GM19372 (cell line): ENCODE measurements around the gene FBXW5.

Source experiments
- ATAC-seq: cut with Tn5 transposase; IDR thresholded peaks from one replicate; pipeline ENCODE4 v1.9.1; 2021; ENCODE audit warnings: mild to moderate bottlenecking, low read depth, moderate library complexity; ENCODE audit not compliant: unreplicated experiment

The FBXW5 gene

DNA sequence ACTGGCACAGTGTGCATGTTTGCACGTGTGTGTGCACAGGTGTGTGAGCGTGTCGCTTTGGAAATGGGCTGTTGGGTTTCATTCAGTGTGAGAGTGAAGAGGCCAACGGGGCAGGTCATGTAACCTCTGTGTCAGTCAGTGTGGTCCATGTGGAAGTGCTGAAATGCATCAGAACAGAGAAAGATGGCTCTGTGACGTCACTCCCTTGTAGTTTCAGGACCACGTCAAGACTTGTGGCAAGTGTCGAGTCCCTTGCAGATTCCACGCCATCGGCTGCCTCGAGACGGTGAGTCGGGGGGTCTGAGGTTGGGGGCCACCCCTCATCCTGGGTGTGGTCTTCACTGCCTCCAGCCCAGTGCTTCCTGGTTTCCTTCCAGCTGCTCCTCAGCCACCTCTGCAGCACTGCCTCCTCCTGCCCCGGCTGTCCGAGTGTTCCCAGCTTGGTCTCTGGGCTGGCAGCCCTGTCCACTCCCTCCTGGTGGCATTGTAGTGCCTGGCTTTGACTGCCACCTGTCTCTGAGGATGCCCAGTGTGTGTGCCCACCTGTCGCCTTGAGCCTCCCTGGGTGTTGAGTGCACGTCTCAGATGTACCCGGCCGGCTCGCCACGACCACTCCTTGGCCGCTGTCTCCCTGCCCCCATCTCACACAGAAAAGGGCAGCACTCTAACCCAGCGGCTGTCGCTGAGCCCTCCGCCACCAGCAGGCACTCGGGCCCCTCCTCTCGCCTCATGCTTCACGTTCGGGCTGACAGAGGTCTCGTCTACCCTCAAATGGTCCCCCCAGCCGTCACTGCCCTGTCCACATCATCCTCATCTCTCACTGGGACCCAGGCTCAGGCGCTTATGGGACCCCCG lies 28.0 kb downstream of the FBXW5 start:
- no peak for ATAC-seq

DNA sequence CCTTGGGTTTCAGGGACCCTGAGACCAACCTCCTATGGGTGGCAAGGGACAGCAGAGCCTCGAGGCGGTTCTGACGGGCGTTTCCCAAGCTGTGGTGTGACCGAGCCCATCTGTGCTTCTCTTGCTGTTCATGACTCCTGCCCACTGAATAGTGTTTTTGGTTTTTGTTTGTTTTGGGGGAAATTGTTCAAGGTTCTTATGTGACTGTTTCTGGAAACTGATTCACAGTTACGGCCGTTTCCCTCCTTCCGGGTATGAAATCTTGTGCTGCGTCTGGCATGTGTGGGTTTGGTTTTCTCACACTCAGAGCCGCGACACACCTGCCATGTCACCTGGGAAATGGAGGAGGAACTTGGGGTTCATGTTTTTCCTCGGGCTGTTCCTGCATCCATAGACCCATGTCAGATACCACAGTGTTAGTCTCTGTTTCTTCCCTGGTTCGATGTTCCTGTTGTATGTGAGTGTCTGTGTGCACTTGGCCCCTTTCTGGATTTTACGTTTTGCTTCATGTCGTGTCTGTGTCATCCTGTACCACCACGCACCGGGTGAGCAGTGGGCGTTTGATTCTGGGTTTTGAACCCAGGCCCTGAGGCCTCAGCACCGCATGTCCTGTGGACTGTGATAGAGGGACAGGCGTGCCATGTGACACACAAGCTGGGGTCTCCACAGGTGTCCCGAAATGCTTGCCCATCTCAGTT lies 28.8 kb downstream of the FBXW5 start:
- no peak for ATAC-seq

DNA sequence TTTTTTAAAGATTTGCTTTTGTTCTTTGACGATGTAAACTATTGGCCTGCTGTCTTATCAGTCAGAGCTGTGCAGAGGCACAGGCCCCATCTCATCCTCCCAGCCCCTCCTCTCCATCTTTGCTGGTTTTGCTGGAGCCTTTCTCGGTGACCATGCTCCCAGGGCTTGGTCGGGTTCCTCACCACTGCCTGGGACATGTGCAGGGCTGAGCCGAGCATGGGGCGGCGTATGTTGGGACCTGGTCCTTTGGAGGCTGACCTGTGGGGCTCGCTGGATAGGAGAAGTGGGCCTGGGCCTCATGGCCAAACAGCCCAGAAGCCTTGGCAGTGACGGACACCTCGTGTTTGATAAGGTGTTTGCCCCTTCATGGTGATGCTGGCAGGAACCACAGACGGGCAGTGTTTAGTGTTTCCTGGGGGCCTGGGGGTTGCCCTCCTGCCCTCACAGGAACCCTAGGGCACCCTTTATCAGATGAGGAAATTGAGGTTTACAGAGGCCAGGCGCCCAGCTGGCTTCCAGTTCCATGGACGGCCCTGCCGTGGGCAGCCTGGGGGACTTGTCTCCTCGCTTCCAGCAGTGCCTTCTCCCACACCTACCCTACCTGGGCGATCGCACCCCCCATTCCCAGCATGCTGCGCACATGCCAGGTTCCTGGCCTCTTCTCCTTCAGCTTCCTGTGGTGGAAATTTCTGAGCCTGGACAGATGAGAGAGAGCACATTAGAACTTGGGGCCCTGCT lies 30.7 kb downstream of the FBXW5 start:
- no peak for ATAC-seq

DNA sequence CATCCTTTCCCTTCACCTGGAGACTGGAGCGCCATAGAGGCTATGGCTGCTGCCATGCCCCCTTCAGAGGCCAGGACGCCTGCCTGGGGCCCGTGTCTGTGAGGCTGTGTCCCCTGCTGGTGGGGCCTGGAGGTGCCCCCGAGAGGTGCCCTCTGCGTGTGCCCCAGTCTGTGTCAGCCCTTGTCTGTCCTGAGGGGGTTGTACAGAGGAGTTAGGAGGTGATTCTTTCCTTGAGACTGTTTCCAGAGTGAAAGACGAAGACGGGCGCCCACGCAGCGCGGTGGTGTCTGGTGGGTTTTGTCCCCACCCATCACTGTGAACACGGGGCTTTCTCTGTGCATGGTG lies 33.7 kb downstream of the FBXW5 start:
- ATAC-seq: no peak

DNA sequence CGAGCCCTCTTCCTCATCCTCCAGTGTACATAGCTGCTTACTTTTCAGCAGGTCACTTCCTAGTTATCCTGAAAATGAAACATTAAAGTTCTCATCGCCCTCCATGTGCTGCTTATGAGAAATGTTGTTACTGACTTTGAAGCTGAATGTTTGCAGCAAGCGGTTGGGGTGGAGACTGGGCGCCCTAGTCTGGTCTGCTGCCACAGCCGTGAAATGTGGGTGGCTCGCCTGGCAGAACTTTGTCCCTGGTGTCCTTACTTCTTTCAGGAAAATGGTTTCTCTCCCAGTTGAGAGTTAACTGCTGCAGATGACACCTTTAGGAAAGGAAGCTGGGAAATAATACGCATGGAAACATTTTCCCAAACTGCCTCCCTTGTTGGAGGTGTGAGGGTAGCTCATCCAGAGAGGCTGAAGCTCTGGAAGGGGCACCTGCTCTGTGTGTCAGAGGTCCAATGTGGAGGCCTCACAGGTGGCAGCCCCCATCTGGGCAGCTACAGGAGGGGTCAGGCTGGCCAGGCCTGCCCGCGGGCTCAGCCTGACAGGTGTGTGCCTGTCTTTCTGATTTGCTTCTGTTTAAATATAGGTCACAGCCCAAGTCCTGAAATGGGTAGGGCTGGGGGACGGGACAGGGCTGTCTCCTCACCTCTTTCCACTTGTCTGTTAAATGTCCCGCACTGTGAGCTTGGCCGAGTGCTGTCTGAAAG lies 34.2 kb downstream of the FBXW5 start:
- ATAC-seq: no peak

DNA sequence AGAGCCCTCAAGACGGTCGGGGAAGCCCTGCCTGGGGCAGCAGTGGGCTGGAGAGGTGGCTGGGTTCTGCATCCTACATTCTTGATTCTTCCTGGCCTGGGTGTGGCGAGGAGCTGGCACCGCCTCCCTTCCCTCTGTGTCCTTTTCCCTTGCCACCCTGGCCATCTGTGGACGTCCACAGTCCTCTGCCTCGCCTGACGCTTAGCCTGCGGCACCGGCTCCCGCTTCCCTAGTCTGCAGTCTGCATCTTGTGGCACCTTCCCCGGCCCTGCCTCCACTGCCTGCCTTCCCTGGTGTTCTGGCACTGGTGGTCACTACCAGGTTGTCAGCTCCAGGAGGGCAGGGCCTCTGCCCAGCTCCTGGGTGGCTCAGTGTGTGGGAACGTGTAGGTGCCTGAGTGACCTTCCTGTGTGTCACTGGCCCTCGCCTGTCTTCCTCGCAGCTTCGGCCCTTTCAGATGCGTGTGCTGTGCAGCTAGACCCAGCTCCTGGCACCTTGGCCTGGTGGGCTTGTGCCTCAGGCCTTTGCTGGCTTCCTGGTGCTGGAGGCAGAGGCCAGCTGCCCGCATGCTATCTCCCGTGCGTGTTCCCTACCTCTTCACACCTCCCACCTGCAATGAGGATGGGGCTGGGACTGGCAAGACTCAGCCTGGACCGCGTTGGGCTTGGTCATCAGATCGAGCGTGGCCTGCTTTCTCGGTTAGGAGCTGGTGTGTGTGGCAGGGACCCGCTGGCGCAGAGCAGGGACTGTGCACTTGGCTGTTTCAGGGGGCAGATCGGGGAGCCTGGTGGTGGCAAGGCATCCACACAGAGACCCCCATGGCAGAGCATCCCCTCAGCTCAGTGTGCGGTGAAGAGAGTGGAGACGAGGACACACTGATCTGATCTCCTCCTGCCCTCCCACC lies 37.3 kb downstream of the FBXW5 start:
- no peak for ATAC-seq

DNA sequence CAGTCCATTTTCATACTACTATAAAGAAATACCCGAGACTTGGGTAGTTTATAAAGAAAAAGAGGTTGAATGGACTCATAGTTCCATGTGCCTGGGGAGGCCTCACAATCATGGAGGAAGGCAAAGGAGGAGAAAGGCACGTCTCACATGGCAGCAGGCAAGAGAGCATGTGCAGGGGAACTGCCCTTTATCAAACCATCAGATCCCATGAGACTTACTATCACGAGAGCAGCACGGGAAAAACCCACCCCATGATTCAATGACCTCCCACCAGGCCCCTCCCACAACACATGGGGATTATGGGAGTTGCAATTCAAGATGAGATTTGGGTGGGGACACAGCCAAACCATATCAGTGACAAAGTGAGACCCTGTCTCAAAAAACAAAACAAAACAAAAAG lies 38.3 kb downstream of the FBXW5 start:
- no peak for ATAC-seq

DNA sequence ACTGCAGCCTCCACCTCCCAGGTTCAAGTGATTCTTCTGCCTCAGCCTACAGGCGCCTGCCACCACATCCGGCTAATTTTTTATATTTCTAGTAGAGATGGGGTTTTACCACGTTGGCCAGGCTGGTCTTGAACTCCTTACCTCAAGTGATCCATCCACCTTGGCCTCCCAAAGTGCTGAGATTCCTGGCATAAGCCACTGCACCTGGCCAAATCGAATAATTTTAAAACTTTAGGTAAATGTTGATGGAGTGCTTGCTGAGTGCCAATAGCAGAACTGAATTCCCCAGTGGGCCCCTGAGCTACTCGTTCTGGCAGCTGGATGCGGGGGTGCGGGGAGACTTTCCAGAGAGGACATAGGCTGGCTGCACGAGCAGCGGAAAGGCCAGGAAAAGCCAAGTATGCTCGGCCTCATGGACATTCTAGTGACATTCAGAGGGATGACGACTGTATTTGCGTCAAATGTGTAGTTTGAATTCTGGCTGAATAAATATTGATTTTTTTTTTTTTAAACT lies 41.4 kb downstream of the FBXW5 start:
- ATAC-seq: no peak

DNA sequence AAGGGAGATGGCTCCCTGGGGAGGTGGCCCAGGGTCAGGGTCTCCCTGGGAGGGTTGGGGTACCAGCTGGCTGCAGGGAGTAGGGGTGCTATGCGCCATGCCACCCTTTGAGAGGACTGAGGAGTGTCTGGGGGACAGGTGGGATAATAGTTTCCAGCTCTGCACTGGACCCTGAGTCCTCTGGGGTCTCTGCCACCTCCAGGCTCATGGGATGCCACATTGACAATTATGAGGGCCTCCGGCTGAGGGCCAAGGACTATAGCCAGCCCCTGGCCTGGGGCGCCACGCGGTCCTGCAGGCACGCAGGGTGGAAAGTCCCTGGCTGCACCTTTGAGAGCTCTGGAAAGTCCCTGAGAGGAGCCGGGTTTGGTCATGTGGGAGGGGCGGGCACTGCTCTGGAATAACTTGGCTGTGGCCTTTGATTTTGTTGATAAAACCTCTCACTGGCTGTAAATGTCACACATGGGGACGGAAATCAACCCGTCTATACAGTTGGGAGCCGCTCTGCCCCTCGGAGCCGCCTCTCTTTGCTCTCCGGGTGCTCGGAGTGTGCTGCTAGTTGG lies 42.2 kb downstream of the FBXW5 start:
- peak; percentile 58 for ATAC-seq

DNA sequence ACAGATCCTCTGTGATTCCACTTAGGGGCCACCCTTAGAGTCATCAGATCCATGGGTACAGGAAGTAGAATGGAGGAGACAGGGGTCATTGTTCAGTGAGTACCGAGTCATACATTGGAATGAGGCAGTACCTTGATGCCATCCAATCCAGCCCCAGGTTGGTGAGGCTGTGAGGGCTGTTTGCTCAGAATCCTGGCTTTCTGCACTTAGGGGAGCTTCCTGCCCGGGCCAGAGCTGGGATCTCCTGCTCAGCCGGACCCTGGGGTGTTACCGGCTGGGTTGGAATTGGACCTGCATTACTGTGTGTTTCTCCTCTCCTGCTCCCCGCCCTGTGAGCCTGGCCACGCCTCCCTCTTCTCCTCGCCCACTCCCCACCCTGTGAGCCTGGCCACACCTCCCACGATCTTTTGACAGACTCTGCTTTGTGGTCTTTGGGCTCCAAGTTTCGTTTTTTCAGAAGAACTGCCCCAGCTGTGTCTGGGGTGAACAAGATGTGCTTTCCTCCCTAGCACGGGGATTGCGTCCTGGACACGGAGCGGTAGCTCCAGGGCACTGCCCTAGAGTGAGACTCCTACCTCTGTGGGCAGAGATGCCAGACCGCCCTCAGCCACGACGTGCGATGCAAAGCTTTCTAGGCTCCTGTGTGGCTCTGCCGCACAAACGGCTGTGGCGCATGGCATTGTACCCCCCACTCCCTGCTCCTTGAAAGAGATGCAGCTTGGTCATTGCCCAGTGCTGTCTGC lies 42.9 kb downstream of the FBXW5 start:
- no peak for ATAC-seq

DNA sequence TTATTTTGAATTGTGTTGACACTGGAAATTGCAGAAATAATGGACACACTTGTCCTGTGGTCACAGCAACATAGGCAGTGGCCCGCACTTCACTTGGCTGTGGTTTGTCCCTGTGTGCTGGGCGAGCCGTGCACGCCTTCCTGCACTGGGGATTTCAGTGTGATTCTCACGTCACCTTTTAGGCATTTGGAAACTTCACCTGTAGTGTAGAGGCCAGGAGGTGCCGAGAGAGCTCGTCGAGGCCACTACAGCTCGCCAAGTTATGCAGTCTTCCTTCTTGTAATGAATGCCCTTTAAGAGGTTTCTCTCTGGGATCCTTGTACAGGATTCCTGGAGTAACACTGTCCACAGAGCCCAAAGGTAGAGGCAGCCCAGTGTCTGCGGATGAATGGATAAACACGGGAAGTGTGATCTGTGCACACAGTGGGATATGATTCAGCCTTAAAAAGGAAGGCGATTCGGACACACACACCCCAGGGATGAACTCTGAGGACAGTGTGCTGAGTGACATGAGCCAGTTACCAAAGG lies 43.5 kb downstream of the FBXW5 start:
- ATAC-seq: no peak

DNA sequence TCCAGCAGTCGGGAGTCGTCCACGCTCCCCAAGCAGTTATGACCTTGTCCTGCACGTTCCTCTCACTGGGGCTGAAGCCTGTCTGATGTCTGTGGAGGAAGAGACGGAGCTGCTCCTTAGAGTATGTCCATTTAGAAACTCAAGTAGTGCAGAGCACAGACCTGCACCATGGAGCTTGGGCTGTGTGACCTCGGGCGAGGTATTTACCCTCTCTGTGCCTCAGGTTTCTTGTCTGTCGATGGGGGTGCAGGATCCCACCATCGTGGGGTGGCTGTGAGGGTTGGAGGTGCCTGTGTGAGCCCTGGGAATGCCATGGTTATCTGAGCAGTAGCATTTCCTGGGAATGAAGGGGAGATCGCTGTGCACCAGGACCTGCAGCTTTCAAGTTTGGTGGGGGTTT lies 44.0 kb downstream of the FBXW5 start:
- no peak for ATAC-seq

DNA sequence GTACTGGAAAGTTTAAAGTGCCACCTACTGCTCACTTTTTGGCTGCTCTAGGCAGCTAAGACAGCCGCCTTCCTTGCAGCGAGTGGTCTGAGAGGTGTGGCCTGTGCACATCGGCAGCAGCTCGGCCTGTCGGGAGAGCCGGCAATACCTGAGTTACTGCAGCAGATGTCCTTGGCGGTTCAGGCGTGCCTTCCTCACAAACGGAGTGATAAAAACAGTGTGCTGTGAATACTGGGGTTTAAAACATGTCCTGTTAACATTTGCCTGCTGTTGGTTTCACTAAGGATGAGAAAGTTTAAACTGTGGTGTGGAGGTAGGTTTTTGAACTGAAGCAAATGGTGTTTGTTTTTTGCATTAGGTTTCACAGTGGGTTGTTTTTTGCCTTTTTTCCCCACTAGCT lies 45.3 kb downstream of the FBXW5 start:
- ATAC-seq: no peak

DNA sequence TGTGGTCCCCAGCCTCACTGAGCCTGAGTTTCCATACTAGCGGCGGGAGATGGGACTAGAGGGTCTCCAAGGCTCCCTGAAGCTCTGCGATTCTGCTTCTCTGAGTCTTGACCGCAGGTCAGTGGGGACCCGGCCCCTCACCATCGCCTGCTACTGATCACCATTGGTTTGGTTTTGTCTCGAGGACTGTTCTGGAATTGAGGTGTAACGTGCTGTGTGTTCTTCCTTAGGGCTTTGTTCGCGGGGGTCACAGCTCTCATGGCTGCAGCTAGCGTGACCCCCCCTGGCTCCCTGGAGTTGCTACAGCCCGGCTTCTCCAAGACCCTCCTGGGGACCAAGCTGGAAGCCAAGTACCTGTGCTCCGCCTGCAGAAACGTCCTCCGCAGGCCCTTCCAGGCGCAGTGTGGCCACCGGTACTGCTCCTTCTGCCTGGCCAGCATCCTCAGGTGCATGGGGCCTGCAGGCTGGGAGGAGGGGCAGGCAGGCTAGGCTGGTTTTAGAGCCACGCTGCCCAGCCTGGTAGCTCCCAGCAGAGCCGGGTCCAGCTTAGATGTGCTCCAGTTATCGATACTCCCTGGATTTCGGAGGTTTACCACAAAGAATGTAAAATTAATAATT lies 45.9 kb downstream of the FBXW5 start:
- no peak for ATAC-seq

DNA sequence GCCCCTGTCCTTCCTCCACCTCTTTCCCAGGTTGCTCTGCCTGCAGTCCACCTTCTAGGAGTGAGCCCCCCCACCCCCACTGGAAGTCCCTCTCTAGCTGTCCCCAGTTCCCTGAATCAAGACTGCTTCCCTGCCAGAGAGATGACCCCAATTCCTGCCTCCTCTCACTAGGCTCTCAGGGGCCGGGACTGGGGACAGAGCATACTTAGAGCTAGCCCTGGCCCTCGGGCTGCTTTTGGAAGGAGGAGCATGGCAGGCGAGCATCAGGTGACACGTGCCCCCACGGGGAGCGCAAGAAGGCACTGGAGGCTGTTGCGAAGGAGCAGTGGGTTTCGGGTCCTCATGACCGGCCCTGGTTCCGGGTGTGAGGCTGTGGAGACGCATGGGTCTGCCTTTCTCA lies 48.5 kb downstream of the FBXW5 start:
- no peak for ATAC-seq

DNA sequence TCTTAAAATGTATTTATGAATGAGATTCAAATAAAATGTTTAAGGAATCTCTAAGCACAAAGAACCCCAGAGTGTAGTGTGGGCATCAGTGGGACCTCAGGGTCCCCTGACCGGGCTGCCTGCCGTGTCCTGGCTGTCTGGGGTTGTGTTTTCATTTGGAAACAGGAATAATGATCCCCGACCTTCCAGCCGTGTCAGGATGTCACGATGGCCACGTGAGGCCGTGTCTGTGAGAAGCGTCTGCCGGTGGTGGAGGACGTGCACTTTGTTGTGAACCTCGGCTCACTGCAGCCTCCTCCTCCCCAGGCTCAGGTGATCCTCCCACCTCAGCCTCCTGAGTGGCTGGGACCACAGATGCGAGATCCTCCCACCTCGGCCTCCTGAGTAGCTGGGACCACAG lies 53.9 kb downstream of the FBXW5 start:
- no peak for ATAC-seq
